ENCODE results near the gene TAF1C. TPM values are rescaled to one million over a fixed set of nuclear protein-coding genes. Genes with fewer than 3 reads are reported as not detected.

The TAF1C gene
- total RNA-seq, 1 experiment from 2014 or later: 89.7 TPM

GRCh38 chr16:84183911-84184591 lies 2.8 kb downstream of the TAF1C start:
- POLR2A ChIA-PET: no interaction called here

More at GRCh38 chr16:84183911-84184591, 2.8 kb downstream of the TAF1C start:
- CTCF ChIA-PET: interaction anchor here (0.6 to 1.8 kb wide), 7 partner anchors 8 to 300 kb away, joined by 3 to 11 read pairs (median 4); partner anchors contain the start of gene ATP2C2
- TF ChIP-seq SMAD3 (CRISPR knock-in tag; IDR thresholded peaks at IDR 0.05; ENCODE audit: borderline replicate concordance) (no peak), OVOL2 (CRISPR knock-in tag; IDR thresholded peaks at IDR 0.05; ENCODE audit: borderline replicate concordance) (no peak), PRDM15 (CRISPR knock-in tag; IDR thresholded peaks at IDR 0.05) (no peak), ATF1 (CRISPR knock-in tag; IDR thresholded peaks at IDR 0.05) (no peak), USF1 (CRISPR knock-in tag; IDR thresholded peaks at IDR 0.05) (no peak), ZNF416 (CRISPR knock-in tag; IDR thresholded peaks at IDR 0.05) (no peak), ZNF423 (CRISPR knock-in tag; IDR thresholded peaks at IDR 0.05) (no peak), ZNF263 (CRISPR knock-in tag; IDR thresholded peaks at IDR 0.05; ENCODE audit: low read depth) (no peak), ZBTB21 (CRISPR knock-in tag; IDR thresholded peaks at IDR 0.05; ENCODE audit: borderline replicate concordance) (no peak), IRF1 (CRISPR knock-in tag; IDR thresholded peaks at IDR 0.05) (no peak), CBFB (CRISPR knock-in tag; IDR thresholded peaks at IDR 0.05; ENCODE audit: low read depth) (no peak), ZBTB43 (CRISPR knock-in tag; IDR thresholded peaks at IDR 0.05) (no peak), ERG (CRISPR knock-in tag; IDR thresholded peaks at IDR 0.05) (no peak), JUN (CRISPR knock-in tag; IDR thresholded peaks at IDR 0.05) (no peak), RORB (CRISPR knock-in tag; IDR thresholded peaks at IDR 0.05) (no peak), ZNF396 (CRISPR knock-in tag; IDR thresholded peaks at IDR 0.05; ENCODE audit: borderline replicate concordance) (no peak), ATF6 (CRISPR knock-in tag; IDR thresholded peaks at IDR 0.05) (no peak)
- Mint-ChIP-seq H3K4me3 (no peak overlapping the region), H3K36me3 (peaks cover 18% of the 10 kb centered on the region; the same call in 1 of the 2 replicates), H3K4me1 (peaks cover 9% of the 10 kb centered on the region; the same call in 1 of the 2 replicates), H3K27me3 (ENCODE audit: low read depth) (no peaks in the 10 kb centered on the region; the same call in 1 of the 2 replicates), H3K27ac (no peak overlapping the region), H3K9me3 (no peaks in the 10 kb centered on the region)
- ATAC-seq: no peak
- DNase-seq (ENCODE audit: low spot score): no peak
